Peyer's patch (tissue), 4 donors: ENCODE results near the gene ARL15.

ENCODE experiments used
- POLR2A ChIP-seq, 2 donors: fragments of 450-650 bp; IDR thresholded peaks; one replicate each; pipeline ENCODE4 v1.5.1; 2017; ENCODE audit warnings: antibody characterized with exemption in 2 of 2, mild to moderate bottlenecking in 2 of 2, moderate library complexity in 2 of 2
- TF ChIP-seq, protein P1 (sequence below), 6 experiments: fragments of 450-650 bp in 4 of 6; fragments of 200-600 bp in 2 of 6; sonication (generic) in 1 of 6; IDR thresholded peaks; one replicate each; pipeline ENCODE4 v1.5.1; 2017 to 2019; ENCODE audit warnings: antibody characterized with exemption in 6 of 6, mild to moderate bottlenecking in 3 of 6, moderate library complexity in 1 of 6

DNA sequence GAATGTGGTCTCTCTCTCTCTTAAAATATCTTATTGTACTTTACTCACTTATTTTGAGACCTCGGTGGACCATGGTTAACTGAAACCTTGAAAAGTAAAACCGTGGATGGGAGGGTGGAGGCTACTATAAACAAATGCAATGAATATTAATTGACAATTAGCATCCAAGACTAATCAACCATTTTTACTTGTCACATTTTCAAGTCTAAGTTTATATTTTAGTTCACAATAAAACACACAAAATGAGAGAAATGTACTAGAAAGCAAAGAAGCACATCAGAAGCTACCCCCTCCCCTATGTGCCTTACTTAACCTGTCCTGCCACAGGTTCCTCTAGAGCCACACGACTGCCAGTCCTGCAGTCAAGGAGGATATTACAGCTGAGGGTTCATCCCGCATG is 4.6 kb downstream of the ARL15 start:
- TF ChIP-seq, protein P1, sequence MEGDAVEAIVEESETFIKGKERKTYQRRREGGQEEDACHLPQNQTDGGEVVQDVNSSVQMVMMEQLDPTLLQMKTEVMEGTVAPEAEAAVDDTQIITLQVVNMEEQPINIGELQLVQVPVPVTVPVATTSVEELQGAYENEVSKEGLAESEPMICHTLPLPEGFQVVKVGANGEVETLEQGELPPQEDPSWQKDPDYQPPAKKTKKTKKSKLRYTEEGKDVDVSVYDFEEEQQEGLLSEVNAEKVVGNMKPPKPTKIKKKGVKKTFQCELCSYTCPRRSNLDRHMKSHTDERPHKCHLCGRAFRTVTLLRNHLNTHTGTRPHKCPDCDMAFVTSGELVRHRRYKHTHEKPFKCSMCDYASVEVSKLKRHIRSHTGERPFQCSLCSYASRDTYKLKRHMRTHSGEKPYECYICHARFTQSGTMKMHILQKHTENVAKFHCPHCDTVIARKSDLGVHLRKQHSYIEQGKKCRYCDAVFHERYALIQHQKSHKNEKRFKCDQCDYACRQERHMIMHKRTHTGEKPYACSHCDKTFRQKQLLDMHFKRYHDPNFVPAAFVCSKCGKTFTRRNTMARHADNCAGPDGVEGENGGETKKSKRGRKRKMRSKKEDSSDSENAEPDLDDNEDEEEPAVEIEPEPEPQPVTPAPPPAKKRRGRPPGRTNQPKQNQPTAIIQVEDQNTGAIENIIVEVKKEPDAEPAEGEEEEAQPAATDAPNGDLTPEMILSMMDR (IDR thresholded peaks at IDR 0.05): no peak
- no peak for TF ChIP-seq POLR2A (IDR thresholded peaks at IDR 0.05)
